ENCODE measurements around the gene PPME1.

PPME1 gene

DNA sequence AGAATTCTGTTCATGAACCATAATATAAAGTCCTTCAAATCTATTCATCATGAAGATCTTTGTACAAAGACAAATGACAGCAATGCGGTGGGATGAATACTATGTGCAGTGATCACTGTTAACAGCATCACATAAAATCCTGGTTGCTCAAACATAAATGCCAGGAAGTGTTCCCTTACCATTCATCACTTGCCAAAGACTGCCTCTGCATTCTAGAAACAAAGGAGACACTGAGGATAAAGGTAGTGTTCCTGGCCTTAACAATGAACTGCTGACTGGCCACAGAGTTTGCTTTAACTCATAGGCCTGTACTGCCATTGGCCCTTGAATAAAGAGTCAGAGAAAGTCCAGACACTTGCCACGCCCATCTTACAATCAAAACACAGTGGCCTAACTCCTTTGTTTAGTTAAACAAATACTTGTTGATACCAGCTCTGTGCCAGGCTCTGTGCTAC lies 29.8 kb upstream of the PPME1 start:
- CTCF ChIA-PET, result no interaction called here
- POLR2A ChIA-PET, result no interaction called here
- no peak for DNase-seq (ENCODE audit: extremely low spot score)
- TF ChIP-seq TARDBP (IDR thresholded peaks at IDR 0.05) (no peak), ARNT (IDR thresholded peaks at IDR 0.05) (no peak), SUZ12 (IDR thresholded peaks at IDR 0.05) (no peak), CTBP1 (IDR thresholded peaks at IDR 0.05; ENCODE audit: borderline replicate concordance) (no peak), FOXK2 (IDR thresholded peaks at IDR 0.05) (no peak), SP1 (IDR thresholded peaks at IDR 0.05) (no peak), NFRKB (IDR thresholded peaks at IDR 0.05) (no peak), LEF1 (IDR thresholded peaks at IDR 0.05; ENCODE audit: borderline replicate concordance) (no peak), ELF4 (IDR thresholded peaks at IDR 0.05) (no peak), L3MBTL2 (conservative IDR thresholded peaks at IDR 0.05) (no peak), BHLHE40 (IDR thresholded peaks at IDR 0.05; ENCODE audit: borderline replicate concordance) (no peak), ZNF384 (IDR thresholded peaks at IDR 0.05) (no peak), HDGF (IDR thresholded peaks at IDR 0.05; ENCODE audit: borderline replicate concordance) (no peak), FOXA1 (IDR thresholded peaks at IDR 0.05) (no peak), FOXM1 (IDR thresholded peaks at IDR 0.05; ENCODE audit: borderline replicate concordance) (no peak)
- TF ChIP-seq, protein P1, sequence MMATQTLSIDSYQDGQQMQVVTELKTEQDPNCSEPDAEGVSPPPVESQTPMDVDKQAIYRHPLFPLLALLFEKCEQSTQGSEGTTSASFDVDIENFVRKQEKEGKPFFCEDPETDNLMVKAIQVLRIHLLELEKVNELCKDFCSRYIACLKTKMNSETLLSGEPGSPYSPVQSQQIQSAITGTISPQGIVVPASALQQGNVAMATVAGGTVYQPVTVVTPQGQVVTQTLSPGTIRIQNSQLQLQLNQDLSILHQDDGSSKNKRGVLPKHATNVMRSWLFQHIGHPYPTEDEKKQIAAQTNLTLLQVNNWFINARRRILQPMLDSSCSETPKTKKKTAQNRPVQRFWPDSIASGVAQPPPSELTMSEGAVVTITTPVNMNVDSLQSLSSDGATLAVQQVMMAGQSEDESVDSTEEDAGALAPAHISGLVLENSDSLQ (IDR thresholded peaks at IDR 0.05), result no peak

DNA sequence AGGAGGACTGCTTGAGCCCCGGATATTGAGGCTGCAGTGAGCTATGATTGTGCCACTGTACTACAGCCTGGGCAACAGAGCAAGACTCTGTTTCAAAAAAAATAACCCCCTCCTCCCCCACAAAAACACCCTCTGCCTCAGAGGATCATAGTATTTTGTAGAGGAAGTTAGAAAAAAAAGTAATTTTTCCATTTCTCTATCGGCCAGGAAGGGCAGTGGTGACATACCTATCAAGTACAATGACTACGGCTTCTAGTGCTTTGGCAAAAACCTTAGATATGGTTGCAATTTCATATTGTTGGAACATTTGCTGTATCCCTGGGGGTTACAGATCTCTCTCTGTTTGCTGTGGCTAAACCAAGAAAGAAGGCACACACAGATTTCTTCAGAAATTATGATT lies 29.2 kb upstream of the PPME1 start:
- DNase-seq (ENCODE audit: extremely low spot score), result no peak
- TF ChIP-seq LEF1 (IDR thresholded peaks at IDR 0.05; ENCODE audit: borderline replicate concordance) (no peak), ELF4 (IDR thresholded peaks at IDR 0.05) (no peak), CTBP1 (IDR thresholded peaks at IDR 0.05; ENCODE audit: borderline replicate concordance) (no peak), BHLHE40 (IDR thresholded peaks at IDR 0.05; ENCODE audit: borderline replicate concordance) (no peak), FOXK2 (IDR thresholded peaks at IDR 0.05) (no peak), L3MBTL2 (conservative IDR thresholded peaks at IDR 0.05) (no peak), FOXM1 (IDR thresholded peaks at IDR 0.05; ENCODE audit: borderline replicate concordance) (no peak), TARDBP (IDR thresholded peaks at IDR 0.05) (no peak), SP1 (IDR thresholded peaks at IDR 0.05) (no peak), FOXA1 (IDR thresholded peaks at IDR 0.05) (no peak), NFRKB (IDR thresholded peaks at IDR 0.05) (no peak), ZNF384 (IDR thresholded peaks at IDR 0.05) (no peak), ARNT (IDR thresholded peaks at IDR 0.05) (no peak), SUZ12 (IDR thresholded peaks at IDR 0.05) (no peak), HDGF (IDR thresholded peaks at IDR 0.05; ENCODE audit: borderline replicate concordance) (no peak)
- TF ChIP-seq, protein P1 (IDR thresholded peaks at IDR 0.05), result no peak
- POLR2A ChIA-PET, result no interaction called here
- CTCF ChIA-PET, result no interaction called here

DNA sequence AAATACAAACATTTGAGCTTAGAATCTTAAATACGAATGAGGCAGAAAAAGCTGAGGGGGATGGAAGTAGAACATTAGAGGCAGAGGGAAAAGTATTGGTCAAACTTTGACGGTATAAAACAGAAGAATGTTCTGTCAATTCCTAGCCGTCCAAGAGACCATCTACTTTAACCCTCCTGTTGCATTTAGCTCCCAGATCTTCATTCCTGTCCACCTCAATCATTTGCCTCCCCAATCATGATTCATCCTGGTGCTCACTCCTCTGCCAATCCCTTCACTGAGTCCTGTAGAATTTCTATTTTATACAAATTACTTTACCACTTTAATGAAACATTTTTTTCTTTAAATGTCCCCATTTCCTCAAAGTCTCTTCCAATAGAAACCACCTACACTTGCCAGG lies 28.5 kb upstream of the PPME1 start:
- no peak for DNase-seq (ENCODE audit: extremely low spot score)
- CTCF ChIA-PET, result no interaction called here
- POLR2A ChIA-PET, result no interaction called here
- TF ChIP-seq NFRKB (IDR thresholded peaks at IDR 0.05), result no peak
- no peak for TF ChIP-seq ZNF384 (IDR thresholded peaks at IDR 0.05)
- no peak for TF ChIP-seq LEF1 (IDR thresholded peaks at IDR 0.05; ENCODE audit: borderline replicate concordance)
- no peak for TF ChIP-seq ELF4 (IDR thresholded peaks at IDR 0.05)
- no peak for TF ChIP-seq SUZ12 (IDR thresholded peaks at IDR 0.05)
- no peak for TF ChIP-seq FOXK2 (IDR thresholded peaks at IDR 0.05)
- TF ChIP-seq HDGF (IDR thresholded peaks at IDR 0.05; ENCODE audit: borderline replicate concordance), result no peak

DNA sequence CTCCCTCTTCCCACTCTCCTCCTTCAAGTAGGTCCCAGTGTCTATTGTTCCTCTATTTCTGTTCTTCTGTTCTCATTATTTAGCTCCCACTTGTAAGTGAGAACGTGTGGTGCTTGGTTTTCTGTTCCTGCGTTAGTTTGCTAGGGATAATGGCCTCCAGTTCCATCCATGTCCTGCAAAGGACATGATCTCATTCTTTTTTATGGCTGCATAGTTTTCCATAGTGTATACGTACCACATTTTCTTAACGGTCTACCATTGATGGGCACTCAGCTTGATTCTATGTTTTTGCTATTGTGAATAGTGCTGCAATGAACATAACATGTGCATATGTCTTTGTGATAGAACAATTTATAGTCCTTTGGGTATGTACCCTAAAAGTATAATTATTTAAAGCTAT lies 26.5 kb upstream of the PPME1 start:
- POLR2A ChIA-PET, result no interaction called here
- CTCF ChIA-PET, result no interaction called here
- TF ChIP-seq NFRKB (IDR thresholded peaks at IDR 0.05), result no peak
- no peak for TF ChIP-seq ELF4 (IDR thresholded peaks at IDR 0.05)
- no peak for TF ChIP-seq L3MBTL2 (conservative IDR thresholded peaks at IDR 0.05)
- no peak for DNase-seq (ENCODE audit: extremely low spot score)

DNA sequence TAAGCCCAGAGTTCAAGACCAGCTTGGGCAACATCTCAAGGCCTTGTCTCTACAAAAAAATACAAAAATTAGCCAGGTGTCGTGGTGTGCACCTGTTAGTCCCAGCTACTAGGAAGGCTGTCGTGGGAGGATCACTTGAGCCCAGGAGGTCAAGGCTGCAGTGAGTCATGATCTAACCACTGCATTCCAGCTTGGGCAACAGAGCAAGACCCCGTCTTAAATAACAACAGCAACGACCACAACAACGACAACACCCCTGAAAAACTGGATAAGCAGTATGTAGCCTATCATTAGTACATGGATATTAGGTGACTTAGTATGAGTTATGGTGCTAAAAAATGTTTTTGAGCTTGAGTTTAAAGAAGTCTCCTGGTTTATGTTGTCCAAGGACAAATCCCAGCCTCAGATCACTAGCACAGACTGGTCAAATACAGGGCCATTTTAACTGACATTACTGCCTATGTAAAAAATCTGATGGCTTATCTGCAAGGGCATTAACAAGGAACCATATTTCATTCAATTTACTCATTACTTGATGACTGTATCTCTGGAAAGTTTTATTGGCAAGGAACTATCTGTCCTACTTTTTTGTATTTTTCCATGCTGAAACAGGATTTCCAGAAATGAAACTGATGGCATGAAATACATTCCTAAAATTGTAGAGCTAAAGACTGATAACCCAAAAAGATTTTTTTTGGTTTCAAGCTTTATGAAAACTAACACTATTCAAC lies 23.7 kb upstream of the PPME1 start:
- TF ChIP-seq ARNT (IDR thresholded peaks at IDR 0.05) (no peak), TARDBP (IDR thresholded peaks at IDR 0.05) (no peak), FOXA1 (IDR thresholded peaks at IDR 0.05) (no peak), ELF4 (IDR thresholded peaks at IDR 0.05) (no peak)
- ChIA-PET POLR2A (no interaction called here), CTCF (no interaction called here)
- no peak for DNase-seq (ENCODE audit: extremely low spot score)

DNA sequence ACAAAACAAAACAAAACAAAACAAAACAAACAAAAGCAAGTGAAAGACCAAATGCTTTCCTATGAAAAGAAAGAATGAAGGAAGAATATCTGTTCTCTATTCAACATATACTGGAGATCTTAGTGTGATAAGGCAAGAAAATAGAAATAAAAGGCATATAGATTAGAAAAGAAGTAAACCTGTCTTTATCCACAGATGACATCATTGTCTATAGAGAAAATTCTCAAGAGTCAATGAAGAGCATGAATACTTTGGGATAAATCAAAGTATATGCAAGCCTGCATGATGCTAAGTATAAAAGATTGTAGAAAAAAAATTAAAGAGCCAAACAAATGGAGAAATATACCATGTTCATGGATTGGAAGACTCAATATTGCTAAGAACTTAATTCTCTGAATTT lies 17.9 kb upstream of the PPME1 start:
- ChIA-PET POLR2A (interaction anchor here (0.6 kb wide), 1 partner anchor 391 kb away, joined by 3 read pairs; no protein-coding TSS in a partner anchor), CTCF (no interaction called here)
- no peak for TF ChIP-seq TARDBP (IDR thresholded peaks at IDR 0.05)
- TF ChIP-seq BHLHE40 (IDR thresholded peaks at IDR 0.05; ENCODE audit: borderline replicate concordance), result no peak
- no peak for TF ChIP-seq SUZ12 (IDR thresholded peaks at IDR 0.05)
- TF ChIP-seq ZNF384 (IDR thresholded peaks at IDR 0.05), result no peak
- TF ChIP-seq CTBP1 (IDR thresholded peaks at IDR 0.05; ENCODE audit: borderline replicate concordance), result no peak
- no peak for TF ChIP-seq ELF4 (IDR thresholded peaks at IDR 0.05)
- TF ChIP-seq SP1 (IDR thresholded peaks at IDR 0.05), result no peak
- TF ChIP-seq LEF1 (IDR thresholded peaks at IDR 0.05; ENCODE audit: borderline replicate concordance), result no peak
- no peak for TF ChIP-seq FOXK2 (IDR thresholded peaks at IDR 0.05)
- TF ChIP-seq HDGF (IDR thresholded peaks at IDR 0.05; ENCODE audit: borderline replicate concordance), result no peak
- no peak for TF ChIP-seq L3MBTL2 (conservative IDR thresholded peaks at IDR 0.05)
- no peak for DNase-seq (ENCODE audit: extremely low spot score)

DNA sequence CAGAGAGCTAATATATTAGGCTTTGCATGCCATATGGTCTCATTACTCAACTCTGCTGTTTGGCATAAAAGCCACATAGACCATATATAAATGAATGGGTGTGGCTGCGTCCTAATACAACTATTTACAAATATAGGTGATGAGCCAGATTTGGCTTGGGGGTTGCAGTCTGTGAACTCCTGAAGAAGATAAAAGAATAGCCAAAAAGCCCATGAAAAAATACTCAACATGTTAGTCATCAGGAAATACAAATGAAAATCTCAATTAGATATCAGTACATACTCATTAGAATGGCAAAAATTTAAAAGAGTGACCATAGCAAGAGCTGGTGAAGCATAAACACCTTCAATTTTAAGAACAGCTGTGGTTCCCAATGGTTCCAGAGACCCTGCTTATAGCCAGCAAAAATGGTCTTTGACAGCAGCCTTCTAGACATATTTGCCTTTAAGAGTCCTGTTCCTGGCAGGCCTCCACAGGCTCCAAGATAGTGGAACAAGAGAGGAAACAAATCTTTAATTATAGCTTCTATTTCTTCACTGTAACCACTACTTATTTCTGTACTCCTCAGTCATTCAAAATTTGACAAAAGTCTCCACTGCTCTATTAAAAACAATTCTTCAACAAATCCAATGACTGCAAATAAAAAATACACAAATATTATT lies 16.3 kb upstream of the PPME1 start:
- CTCF ChIA-PET, result no interaction called here
- POLR2A ChIA-PET, result no interaction called here
- DNase-seq (ENCODE audit: extremely low spot score), result no peak
- TF ChIP-seq ELF4 (IDR thresholded peaks at IDR 0.05), result no peak
- TF ChIP-seq, protein P1 (IDR thresholded peaks at IDR 0.05), result no peak
- TF ChIP-seq HDGF (IDR thresholded peaks at IDR 0.05; ENCODE audit: borderline replicate concordance), result no peak
- TF ChIP-seq NFRKB (IDR thresholded peaks at IDR 0.05), result no peak
- no peak for TF ChIP-seq FOXA1 (IDR thresholded peaks at IDR 0.05)
- TF ChIP-seq BHLHE40 (IDR thresholded peaks at IDR 0.05; ENCODE audit: borderline replicate concordance), result no peak
- TF ChIP-seq ZNF384 (IDR thresholded peaks at IDR 0.05), result no peak
- no peak for TF ChIP-seq SUZ12 (IDR thresholded peaks at IDR 0.05)
- no peak for TF ChIP-seq SP1 (IDR thresholded peaks at IDR 0.05)
- no peak for TF ChIP-seq FOXM1 (IDR thresholded peaks at IDR 0.05; ENCODE audit: borderline replicate concordance)
